ENCODE data around the gene SH3RF2.

Gene SH3RF2

GRCh38 chr5:145921211-145921610 is 15.2 kb upstream of the SH3RF2 start:
- no peak for TF ChIP-seq CTCF (IDR thresholded peaks at IDR 0.05; ENCODE audit: low read depth, low read length)
- DNase-seq (ENCODE audit: extremely low read depth, low read depth) = no peak

DNA sequence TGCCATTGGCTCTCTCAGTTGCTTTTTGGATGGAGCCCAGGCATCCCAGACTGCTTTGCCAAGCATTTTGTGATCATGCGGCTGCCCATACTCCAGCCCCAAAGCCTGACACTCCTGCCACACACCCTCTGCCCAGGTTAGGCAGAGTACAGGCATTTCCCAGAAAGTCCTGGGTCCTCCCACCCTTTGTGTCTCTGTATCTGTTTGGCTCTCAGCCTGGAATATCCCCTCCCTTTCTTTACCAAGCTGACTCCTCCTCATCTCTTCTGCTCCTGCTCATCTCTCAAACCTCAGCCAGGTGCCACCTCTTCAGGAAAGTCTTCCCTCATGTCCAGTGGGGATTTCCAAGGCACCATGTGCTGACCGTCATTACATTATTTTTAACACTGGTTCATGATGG is 14.3 kb upstream of the SH3RF2 start:
- no peak for DNase-seq (ENCODE audit: extremely low read depth, low read depth)
- TF ChIP-seq CTCF (IDR thresholded peaks at IDR 0.05; ENCODE audit: low read depth, low read length) = no peak

DNA sequence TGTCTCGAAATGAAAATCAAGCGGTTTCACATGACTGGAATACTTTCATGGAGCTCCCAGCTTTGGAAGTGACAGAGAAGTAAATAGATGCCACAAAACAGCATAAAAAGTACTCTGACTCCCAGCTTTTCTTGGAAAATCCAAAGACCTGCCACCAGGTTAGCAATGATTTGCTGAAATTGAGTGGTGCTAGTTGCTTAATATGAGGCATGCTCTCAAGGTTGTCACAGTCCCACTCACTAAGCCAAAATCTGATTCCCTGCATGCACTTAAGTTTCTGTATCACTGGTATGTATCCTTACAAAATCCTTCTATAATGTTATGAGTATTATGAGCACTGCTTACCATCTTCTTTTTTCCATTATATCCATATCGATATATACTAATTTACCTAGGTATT is 13.0 kb upstream of the SH3RF2 start:
- no peak for TF ChIP-seq CTCF (IDR thresholded peaks at IDR 0.05; ENCODE audit: low read depth, low read length)
- no peak for DNase-seq (ENCODE audit: extremely low read depth, low read depth)

GRCh38 chr5:145924849-145925248 is 11.5 kb upstream of the SH3RF2 start:
- no peak for DNase-seq (ENCODE audit: extremely low read depth, low read depth)
- no peak for TF ChIP-seq CTCF (IDR thresholded peaks at IDR 0.05; ENCODE audit: low read depth, low read length)

GRCh38 chr5:145925353-145925752 is 11.0 kb upstream of the SH3RF2 start:
- no peak for TF ChIP-seq CTCF (IDR thresholded peaks at IDR 0.05; ENCODE audit: low read depth, low read length)
- DNase-seq (ENCODE audit: extremely low read depth, low read depth) = no peak

- no peak for DNase-seq (ENCODE audit: extremely low read depth, low read depth)
- TF ChIP-seq CTCF (IDR thresholded peaks at IDR 0.05; ENCODE audit: low read depth, low read length) = no peak
Observed at GRCh38 chr5:145925803-145926202, 10.6 kb upstream of the SH3RF2 start.

GRCh38 chr5:145931718-145932117 is 4.7 kb upstream of the SH3RF2 start:
- DNase-seq (ENCODE audit: extremely low read depth, low read depth) = no peak
- no peak for TF ChIP-seq CTCF (IDR thresholded peaks at IDR 0.05; ENCODE audit: low read depth, low read length)
